GM10266 (cell line): ENCODE data around the gene ANKS1B.

Experiments used
- DNase-seq: peaks from one replicate; pipeline ENCODE4 v3.0.0; 2012; ENCODE audit errors: extremely low spot score
- TF ChIP-seq, protein P1 (sequence below): IDR thresholded peaks from 2 replicates; pipeline ENCODE4 v1.5.1; 2012; ENCODE audit warnings: mild to moderate bottlenecking, low read depth; ENCODE audit not compliant: control insufficient read depth, insufficient read depth; ENCODE audit errors: missing control alignments

Gene ANKS1B

DNA sequence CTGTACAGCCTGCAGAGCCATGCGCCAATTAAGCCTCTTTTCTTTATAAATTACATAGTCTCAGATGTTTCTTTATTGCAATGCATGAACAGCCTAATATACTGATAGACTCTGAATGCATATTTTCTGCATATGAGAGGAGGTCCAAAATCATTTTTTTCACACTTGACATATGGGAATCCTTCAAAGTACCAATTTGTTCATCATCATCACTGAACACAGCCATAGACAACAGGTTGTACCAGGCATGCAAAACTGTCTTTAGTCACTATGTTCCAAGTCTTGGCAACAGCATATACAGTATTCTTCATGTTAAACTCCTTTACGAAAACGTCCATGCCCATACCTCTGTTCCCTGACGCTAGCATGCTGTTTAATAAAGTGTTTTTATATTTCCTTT, 807.9 kb downstream of the ANKS1B start:
- TF ChIP-seq, protein P1, sequence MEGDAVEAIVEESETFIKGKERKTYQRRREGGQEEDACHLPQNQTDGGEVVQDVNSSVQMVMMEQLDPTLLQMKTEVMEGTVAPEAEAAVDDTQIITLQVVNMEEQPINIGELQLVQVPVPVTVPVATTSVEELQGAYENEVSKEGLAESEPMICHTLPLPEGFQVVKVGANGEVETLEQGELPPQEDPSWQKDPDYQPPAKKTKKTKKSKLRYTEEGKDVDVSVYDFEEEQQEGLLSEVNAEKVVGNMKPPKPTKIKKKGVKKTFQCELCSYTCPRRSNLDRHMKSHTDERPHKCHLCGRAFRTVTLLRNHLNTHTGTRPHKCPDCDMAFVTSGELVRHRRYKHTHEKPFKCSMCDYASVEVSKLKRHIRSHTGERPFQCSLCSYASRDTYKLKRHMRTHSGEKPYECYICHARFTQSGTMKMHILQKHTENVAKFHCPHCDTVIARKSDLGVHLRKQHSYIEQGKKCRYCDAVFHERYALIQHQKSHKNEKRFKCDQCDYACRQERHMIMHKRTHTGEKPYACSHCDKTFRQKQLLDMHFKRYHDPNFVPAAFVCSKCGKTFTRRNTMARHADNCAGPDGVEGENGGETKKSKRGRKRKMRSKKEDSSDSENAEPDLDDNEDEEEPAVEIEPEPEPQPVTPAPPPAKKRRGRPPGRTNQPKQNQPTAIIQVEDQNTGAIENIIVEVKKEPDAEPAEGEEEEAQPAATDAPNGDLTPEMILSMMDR = no peak

DNA sequence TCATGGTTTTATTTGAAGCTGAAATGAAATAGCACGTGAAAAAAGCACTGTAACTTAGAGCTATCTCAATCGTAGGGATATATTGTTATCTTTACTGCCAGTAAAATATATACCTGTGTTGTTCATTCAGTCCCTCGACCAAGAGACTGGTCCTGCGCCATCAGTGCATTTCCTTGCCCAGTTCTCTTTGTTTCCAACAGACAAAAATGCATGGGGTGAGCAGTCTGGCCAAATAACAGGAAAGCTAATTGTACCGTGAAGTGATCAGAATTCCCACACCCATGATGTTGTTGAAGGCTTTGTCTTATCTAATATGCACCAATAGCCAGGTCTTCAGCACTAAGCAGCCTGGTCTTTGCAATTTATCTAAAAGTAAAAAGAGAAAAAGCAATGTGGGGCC, 814.3 kb downstream of the ANKS1B start:
- no peak for DNase-seq
- TF ChIP-seq, protein P1 = no peak

More for the DNA sequence above, 807.9 kb downstream of the ANKS1B start:
- no peak for DNase-seq

DNA sequence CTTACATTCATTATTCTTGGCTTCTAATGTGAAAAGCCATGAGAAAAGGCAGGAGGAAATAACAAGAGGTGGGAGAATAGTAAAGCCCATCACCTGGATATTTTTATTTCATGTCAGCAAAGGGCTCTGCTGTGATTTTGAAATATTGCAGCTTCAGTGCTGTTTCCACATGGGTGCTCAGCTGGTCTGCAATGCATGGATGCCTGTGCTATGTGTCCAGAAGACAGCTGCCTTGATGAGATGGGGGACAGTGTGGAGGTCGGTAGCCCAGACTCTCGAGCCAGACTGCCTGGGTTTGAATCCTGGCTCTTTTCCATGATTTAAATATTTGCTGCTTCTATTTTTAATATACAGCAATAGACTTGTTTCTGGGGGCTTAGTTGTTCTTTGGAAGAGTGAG, 814.7 kb downstream of the ANKS1B start:
- TF ChIP-seq, protein P1 = no peak
- DNase-seq = no peak

DNA sequence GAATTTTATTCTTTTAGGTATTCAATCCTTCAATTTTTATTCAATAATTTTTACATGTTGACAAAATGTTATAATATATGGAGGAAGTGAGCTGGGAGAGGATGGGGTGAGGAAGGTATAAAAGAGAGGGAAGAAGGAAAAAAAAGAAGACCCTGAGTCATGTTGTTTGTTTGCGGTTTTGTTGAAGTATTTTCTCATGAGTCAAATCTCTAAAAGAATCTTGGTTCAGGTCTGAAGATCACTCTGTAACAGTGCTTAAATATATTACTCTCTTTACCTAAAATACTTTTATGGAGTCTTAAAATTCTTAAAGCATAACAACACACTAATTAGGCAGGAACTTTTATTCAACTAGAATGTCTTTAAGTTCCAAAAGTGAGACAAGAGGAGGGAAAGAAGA, 826.8 kb downstream of the ANKS1B start:
- TF ChIP-seq, protein P1 = no peak
- DNase-seq = no peak

DNA sequence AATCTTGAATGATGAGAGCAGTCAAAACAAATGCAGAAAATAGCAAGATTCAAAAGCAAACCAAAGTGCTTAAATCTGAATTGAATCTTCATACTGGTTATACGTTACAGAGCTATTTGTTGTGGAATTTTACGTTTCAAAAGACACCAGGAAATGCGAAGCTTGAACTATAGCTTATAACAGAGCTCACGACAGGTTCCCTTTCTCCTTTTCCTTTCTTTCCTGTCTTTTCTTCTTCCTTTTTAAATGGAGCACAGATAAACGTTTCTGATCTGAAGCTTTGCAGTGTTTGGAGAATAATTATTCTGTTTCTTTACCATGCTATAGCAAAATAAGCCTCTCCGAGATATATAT, 829.8 kb downstream of the ANKS1B start:
- TF ChIP-seq, protein P1 = no peak
- no peak for DNase-seq

DNA sequence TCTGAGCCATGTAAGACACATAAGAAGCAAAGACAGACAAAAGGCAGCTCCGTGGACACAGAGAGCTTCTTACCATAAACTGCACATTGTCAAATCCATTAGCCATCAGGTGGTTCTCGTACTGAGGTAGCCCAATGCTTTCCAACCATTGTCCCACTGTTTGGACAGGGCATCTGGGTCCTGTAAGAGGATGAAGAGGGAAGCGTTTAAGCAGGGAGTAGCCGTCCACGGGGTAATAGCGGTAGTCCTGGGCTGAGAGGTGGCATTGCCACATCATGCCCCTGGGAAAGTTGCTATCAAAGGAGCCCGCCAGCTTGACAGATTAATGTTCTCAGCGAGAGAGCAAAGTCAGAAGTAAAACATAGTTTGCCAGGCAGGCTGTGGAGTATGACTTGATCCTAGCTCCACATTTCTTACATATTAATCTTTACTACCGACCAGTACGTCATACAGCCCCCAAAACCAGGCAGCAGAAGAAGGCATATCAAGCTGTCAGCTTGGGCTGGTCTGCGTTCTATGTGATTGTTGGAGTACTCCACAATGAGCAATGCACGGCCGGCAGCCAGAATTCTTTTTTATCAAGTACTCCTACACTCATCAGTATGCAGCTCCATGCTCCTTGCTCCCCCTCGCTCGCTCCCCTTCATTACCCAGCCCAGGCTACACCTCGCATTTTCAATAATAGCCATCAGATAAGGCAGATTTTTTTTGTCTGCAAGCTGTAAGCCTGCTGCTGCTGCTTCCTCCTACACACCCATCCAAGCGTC, 830.3 kb downstream of the ANKS1B start:
- TF ChIP-seq, protein P1 = no peak
- no peak for DNase-seq

DNA sequence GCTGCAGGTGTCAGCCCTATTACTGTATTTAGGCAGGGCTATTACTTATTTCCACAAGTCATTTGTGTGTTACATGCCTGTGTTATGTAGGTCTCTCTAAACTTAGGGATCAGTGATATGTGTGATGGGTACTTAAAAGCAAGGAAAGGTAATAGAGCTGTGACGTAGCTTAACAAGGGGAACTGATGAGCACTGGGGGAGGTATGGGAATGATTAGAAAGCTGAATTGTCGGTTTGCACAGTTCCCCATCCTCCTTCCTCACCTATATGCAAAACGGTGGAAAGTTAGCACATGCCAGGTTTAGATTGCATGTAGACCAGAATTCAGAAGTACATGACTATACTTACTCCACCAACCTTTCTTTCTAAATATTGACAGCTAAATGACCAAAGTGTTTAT, 831.4 kb downstream of the ANKS1B start:
- DNase-seq = no peak
- TF ChIP-seq, protein P1 = no peak
